GM19023 (cell line): ENCODE measurements around the gene FRMPD3.
"Not testable (repeated sequence)": the region's sequence is repeated elsewhere in the genome, so short reads cannot be mapped to it uniquely, and the experiment has no call there.

Experiments used
- ATAC-seq: cut with Tn5 transposase; IDR thresholded peaks from one replicate; pipeline ENCODE4 v1.9.1; 2021; ENCODE audit warnings: mild to moderate bottlenecking, moderate library complexity; ENCODE audit not compliant: unreplicated experiment

Gene FRMPD3

GRCh38 chrX:107448998-107449835 lies at the start of gene FRMPD3:
Gene FRMPD3, plus strand, starts transcription at chrX:107449652. Its CDS starts 76,937 bp downstream, at chrX:107526589.
- no peak for ATAC-seq

- ATAC-seq = no peak
Measured at GRCh38 chrX:107420571-107420970, 28.9 kb upstream of the FRMPD3 start.

GRCh38 chrX:107421337-107421861 lies 28.1 kb upstream of the FRMPD3 start:
- ATAC-seq = no peak

GRCh38 chrX:107429090-107429489 lies 20.4 kb upstream of the FRMPD3 start:
- ATAC-seq = no peak

GRCh38 chrX:107440187-107440586 lies 9.3 kb upstream of the FRMPD3 start:
- no peak for ATAC-seq

GRCh38 chrX:107440692-107441091 lies 8.8 kb upstream of the FRMPD3 start:
- ATAC-seq = no peak

- no peak for ATAC-seq
Measured at GRCh38 chrX:107442914-107443527, 6.4 kb upstream of the FRMPD3 start.

- no peak for ATAC-seq
Measured at GRCh38 chrX:107445146-107445545, 4.3 kb upstream of the FRMPD3 start.

GRCh38 chrX:107445631-107446030 lies 3.8 kb upstream of the FRMPD3 start:
- no peak for ATAC-seq

GRCh38 chrX:107447642-107448041 lies 1.8 kb upstream of the FRMPD3 start:
- ATAC-seq = no peak

GRCh38 chrX:107448625-107448997 lies 841 bp upstream of the FRMPD3 start:
- ATAC-seq = no peak

GRCh38 chrX:107450823-107451509 lies 1.5 kb downstream of the FRMPD3 start:
- ATAC-seq = no peak

- ATAC-seq = no peak
Measured at GRCh38 chrX:107451731-107452130, 2.3 kb downstream of the FRMPD3 start.

- no peak for ATAC-seq
Measured at GRCh38 chrX:107452581-107452980, 3.1 kb downstream of the FRMPD3 start.

- ATAC-seq = no peak
Measured at GRCh38 chrX:107454302-107454701, 4.8 kb downstream of the FRMPD3 start.

GRCh38 chrX:107457289-107457688 lies 7.8 kb downstream of the FRMPD3 start:
- ATAC-seq = no peak

- peak; percentile 86 for ATAC-seq
Measured at GRCh38 chrX:107465932-107466620, 16.6 kb downstream of the FRMPD3 start.

- no peak for ATAC-seq
Measured at GRCh38 chrX:107467271-107467670, 17.8 kb downstream of the FRMPD3 start.

- no peak for ATAC-seq
Measured at GRCh38 chrX:107470198-107470597, 20.7 kb downstream of the FRMPD3 start.

- no peak for ATAC-seq
Measured at GRCh38 chrX:107470971-107471370, 21.5 kb downstream of the FRMPD3 start.

- ATAC-seq = not testable (repeated sequence)
Measured at GRCh38 chrX:107471420-107471819, 22.0 kb downstream of the FRMPD3 start.
